HG03280 (cell line): Measurements from ENCODE around the gene FABP6.
"Not testable (repeated sequence)": the region's sequence is repeated elsewhere in the genome, so short reads cannot be mapped to it uniquely, and the experiment has no call there.

Experiments used
- ATAC-seq: cut with Tn5 transposase; IDR thresholded peaks from one replicate; pipeline ENCODE4 v1.9.1; 2021; ENCODE audit warnings: mild to moderate bottlenecking, moderate library complexity; ENCODE audit not compliant: unreplicated experiment

FABP6 gene

GRCh38 chr5:160219356-160219755 lies 9.9 kb upstream of the FABP6 start:
- ATAC-seq: no peak

GRCh38 chr5:160221082-160221481 lies 8.2 kb upstream of the FABP6 start:
- no peak for ATAC-seq

- no peak for ATAC-seq
Measured at GRCh38 chr5:160227012-160227411, 2.3 kb upstream of the FABP6 start.

GRCh38 chr5:160230686-160231527 lies 1.6 kb downstream of the FABP6 start:
- no peak for ATAC-seq

- ATAC-seq: no peak
Measured at GRCh38 chr5:160231783-160232342, 2.6 kb downstream of the FABP6 start.

GRCh38 chr5:160233215-160233614 lies 3.9 kb downstream of the FABP6 start:
- no peak for ATAC-seq

GRCh38 chr5:160235731-160236130 lies 6.4 kb downstream of the FABP6 start:
- no peak for ATAC-seq

- ATAC-seq: no peak
Measured at GRCh38 chr5:160237571-160238093, 8.3 kb downstream of the FABP6 start.

- no peak for ATAC-seq
Measured at GRCh38 chr5:160240350-160240749, 11.0 kb downstream of the FABP6 start.

GRCh38 chr5:160242145-160242544 lies 12.8 kb downstream of the FABP6 start:
- ATAC-seq: no peak

GRCh38 chr5:160245506-160246086 lies 16.3 kb downstream of the FABP6 start:
- ATAC-seq: no peak

GRCh38 chr5:160249570-160249969 lies 20.3 kb downstream of the FABP6 start:
- ATAC-seq: not testable (repeated sequence)

- ATAC-seq: no peak
Measured at GRCh38 chr5:160250226-160250625, 20.9 kb downstream of the FABP6 start.

- no peak for ATAC-seq
Measured at GRCh38 chr5:160250826-160251225, 21.5 kb downstream of the FABP6 start.

GRCh38 chr5:160251406-160252155 lies 22.3 kb downstream of the FABP6 start:
- no peak for ATAC-seq

- ATAC-seq: no peak
Measured at GRCh38 chr5:160252916-160253315, 23.6 kb downstream of the FABP6 start.

- ATAC-seq: no peak
Measured at GRCh38 chr5:160253441-160253840, 24.1 kb downstream of the FABP6 start.

- no peak for ATAC-seq
Measured at GRCh38 chr5:160254706-160255105, 25.4 kb downstream of the FABP6 start.

- ATAC-seq: no peak
Measured at GRCh38 chr5:160259341-160259740, 30.0 kb downstream of the FABP6 start.

GRCh38 chr5:160260006-160260775 lies 30.9 kb downstream of the FABP6 start:
- no peak for ATAC-seq
